HUES48 (cell line): ENCODE results near the gene CSAD.

ENCODE experiments used
- H3K27ac ChIP-seq: one replicate; pipeline ENCODE4 v1.7.0; 2013; ENCODE audit warnings: low read depth, low read length, inconsistent platforms
- H3K27me3 ChIP-seq: 2 replicates; pipeline ENCODE4 v1.6.1; 2013; ENCODE audit warnings: mild to moderate bottlenecking, low read length; ENCODE audit not compliant: control insufficient read depth, insufficient read depth
- H3K36me3 ChIP-seq: 2 replicates; pipeline ENCODE4 v1.6.1; 2013; ENCODE audit warnings: low read length; ENCODE audit not compliant: control insufficient read depth, insufficient read depth
- H3K4me1 ChIP-seq: 2 replicates; pipeline ENCODE4 v1.6.1; 2013; ENCODE audit warnings: mild to moderate bottlenecking, low read length; ENCODE audit not compliant: control insufficient read depth, insufficient read depth
- H3K4me3 ChIP-seq: 2 replicates; pipeline ENCODE4 v1.5.1; 2013; ENCODE audit warnings: mild to moderate bottlenecking, low read depth, low read length
- H3K9ac ChIP-seq: 2 replicates; pipeline ENCODE4 v1.6.1; 2013; ENCODE audit warnings: mild to moderate bottlenecking, low read depth, low read length, moderate library complexity
- H3K9me3 ChIP-seq: 2 replicates; pipeline ENCODE4 v1.6.1; 2013; ENCODE audit warnings: low read length; ENCODE audit not compliant: control insufficient read depth, insufficient read depth

The CSAD gene

DNA sequence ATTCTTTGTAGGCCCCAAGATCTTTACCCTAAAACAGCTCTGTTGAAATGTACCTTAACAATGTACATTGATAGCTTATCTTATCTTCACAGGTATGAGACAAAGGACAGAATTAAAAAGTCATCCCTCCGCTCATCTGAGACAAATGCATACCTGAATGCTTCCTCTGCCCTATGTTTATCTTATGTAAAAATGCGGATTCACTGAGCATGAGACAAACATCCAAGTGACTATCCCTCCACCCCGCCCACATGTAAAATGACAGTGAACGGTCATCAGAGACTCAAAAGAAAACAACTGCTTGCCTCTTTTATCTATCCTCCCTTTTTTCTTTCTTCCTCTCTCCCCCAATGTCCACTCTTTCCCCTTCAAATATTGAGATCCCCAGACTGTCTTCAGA, 37.4 kb downstream of the CSAD start:
- Histone ChIP-seq H3K4me3 (no peak overlapping the region), H3K36me3 (no peaks in the 10 kb centered on the region), H3K27me3 (no peaks in the 10 kb centered on the region), H3K9me3 (peaks cover 9% of the 10 kb centered on the region), H3K9ac (no peak overlapping the region), H3K27ac (no peak overlapping the region), H3K4me1 (no peaks in the 10 kb centered on the region)

- Histone ChIP-seq H3K4me3 (no peak overlapping the region), H3K4me1 (no peaks in the 10 kb centered on the region), H3K27ac (no peak overlapping the region), H3K27me3 (no peaks in the 10 kb centered on the region), H3K9me3 (peaks cover 3% of the 10 kb centered on the region; the same call in 1 of the 2 replicates), H3K9ac (no peak overlapping the region), H3K36me3 (no peaks in the 10 kb centered on the region)
Measured at GRCh38 chr12:53133722-53134121, 47.0 kb downstream of the CSAD start.

DNA sequence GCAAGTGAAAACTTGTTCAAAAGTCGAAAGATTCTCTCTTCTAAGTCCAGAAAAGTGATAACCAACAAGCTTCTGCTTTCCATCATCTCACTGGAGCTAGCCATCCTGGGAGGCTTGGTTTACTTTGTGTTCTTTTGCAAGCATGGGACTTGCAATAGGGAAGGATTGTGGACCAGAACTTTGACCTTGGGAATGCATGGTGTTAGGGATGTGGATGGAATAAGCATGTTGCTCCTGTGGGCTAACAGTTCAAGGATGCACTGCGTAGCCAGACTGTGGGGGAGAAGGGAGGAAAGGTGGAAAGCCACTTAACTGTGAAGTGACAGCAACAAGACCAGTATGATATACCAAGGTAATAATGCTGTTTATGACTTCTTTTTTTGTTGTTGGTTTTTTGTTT, 48.9 kb downstream of the CSAD start:
- Histone ChIP-seq H3K4me3 (no peak overlapping the region), H3K9me3 (no peaks in the 10 kb centered on the region), H3K27me3 (no peaks in the 10 kb centered on the region), H3K27ac (no peak overlapping the region), H3K36me3 (no peaks in the 10 kb centered on the region), H3K4me1 (no peaks in the 10 kb centered on the region), H3K9ac (no peak overlapping the region)

DNA sequence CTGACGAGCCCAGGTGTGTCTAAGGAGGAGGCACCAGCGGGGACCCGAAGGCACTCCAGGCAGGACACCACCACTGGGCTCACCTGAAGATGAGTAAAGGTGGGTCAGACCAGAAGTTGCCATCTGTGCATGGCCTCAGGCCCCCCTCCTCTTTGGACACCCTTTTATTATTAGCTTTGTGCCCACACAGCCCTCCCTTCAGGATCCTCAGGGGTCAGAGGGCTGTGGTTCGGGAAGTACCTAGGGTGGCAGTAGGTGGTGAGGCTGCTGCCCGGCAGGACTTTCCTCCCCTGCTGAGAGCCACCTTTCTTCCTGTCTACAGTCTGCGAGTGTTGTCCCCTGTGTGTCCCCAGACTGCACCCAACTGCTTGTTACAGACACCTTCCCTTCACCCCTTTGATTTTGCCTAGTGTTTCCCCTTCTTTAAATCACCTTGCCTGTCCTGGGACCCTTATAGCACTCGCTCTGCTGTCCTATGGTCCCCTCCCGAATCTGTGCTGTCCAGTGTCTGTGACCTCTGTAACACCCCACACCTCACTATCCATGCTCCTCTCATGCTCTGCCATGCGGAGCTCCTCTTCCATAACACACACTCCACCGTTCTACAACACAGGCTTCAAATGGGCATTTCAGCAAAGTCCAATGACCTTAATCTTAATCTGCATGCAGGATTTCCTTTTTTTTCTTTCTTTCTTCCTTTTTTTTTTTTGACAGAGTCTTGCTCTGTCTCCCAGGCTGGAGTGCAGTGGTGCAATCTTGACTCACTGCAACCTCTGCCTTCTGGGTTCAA, 51.8 kb downstream of the CSAD start:
- H3K36me3 ChIP-seq, result no peaks in the 10 kb centered on the region
- H3K4me1 ChIP-seq, result no peaks in the 10 kb centered on the region
- H3K27ac ChIP-seq, result no peak overlapping the region
- no peak overlapping the region for H3K9ac ChIP-seq
- no peak overlapping the region for H3K4me3 ChIP-seq
- no peaks in the 10 kb centered on the region for H3K27me3 ChIP-seq
- H3K9me3 ChIP-seq, result no peaks in the 10 kb centered on the region

DNA sequence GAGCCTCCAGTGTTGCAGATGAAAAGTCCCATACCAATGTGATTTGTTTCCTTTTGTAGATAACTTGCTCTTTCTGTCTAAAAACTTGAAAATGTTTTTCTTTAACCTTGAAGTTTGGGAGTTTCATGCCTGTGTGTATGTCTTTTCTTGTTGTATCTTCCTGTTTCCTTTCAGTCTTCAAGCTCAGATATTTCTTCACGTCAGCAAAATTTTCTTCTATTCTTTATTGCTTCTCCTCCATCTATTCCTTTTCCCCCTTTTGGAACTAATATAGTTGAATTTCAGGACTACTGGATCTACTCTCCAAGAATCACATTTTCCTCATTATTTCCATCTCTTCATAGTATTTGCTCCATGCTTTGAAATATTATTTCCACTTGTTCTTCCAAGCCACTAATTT, 53.6 kb downstream of the CSAD start:
- no peak overlapping the region for H3K9ac ChIP-seq
- H3K4me1 ChIP-seq, result no peaks in the 10 kb centered on the region
- H3K27ac ChIP-seq, result no peak overlapping the region
- H3K4me3 ChIP-seq, result no peak overlapping the region
- H3K9me3 ChIP-seq, result no peaks in the 10 kb centered on the region
- H3K36me3 ChIP-seq, result no peaks in the 10 kb centered on the region
- H3K27me3 ChIP-seq, result no peaks in the 10 kb centered on the region

DNA sequence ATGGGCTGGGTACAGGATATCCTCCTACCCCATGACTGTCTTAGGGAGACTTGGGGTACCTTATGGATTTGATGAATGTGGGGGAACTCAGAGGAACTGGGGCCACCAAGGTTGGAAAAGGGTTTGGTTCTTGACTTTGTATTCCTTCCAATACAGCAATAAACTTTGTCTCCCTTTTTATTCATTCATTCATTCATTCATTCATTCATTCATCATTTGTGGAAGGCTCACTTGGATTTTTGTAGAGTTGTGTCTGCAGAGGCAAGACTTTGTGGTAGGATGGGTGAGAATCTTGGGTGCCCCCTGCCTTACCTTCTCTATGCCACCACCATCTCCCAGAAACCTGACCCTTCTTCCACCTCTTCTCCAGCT, 56.4 kb downstream of the CSAD start:
- H3K4me1 ChIP-seq, result no peaks in the 10 kb centered on the region
- no peaks in the 10 kb centered on the region for H3K27me3 ChIP-seq
- no peak overlapping the region for H3K9ac ChIP-seq
- no peaks in the 10 kb centered on the region for H3K9me3 ChIP-seq
- no peaks in the 10 kb centered on the region for H3K36me3 ChIP-seq
- no peak overlapping the region for H3K27ac ChIP-seq
- no peak overlapping the region for H3K4me3 ChIP-seq

- Histone ChIP-seq H3K4me3 (no peak overlapping the region), H3K27ac (no peak overlapping the region), H3K4me1 (no peaks in the 10 kb centered on the region), H3K9ac (no peak overlapping the region), H3K9me3 (no peaks in the 10 kb centered on the region), H3K36me3 (no peaks in the 10 kb centered on the region), H3K27me3 (no peaks in the 10 kb centered on the region)
Measured at GRCh38 chr12:53123578-53124351, 57.0 kb downstream of the CSAD start.

GRCh38 chr12:53122961-53123468, 57.7 kb downstream of the CSAD start:
- Histone ChIP-seq H3K27ac (no peak overlapping the region), H3K4me1 (no peaks in the 10 kb centered on the region), H3K4me3 (no peak overlapping the region), H3K9me3 (no peaks in the 10 kb centered on the region), H3K9ac (no peak overlapping the region), H3K36me3 (no peaks in the 10 kb centered on the region), H3K27me3 (no peaks in the 10 kb centered on the region)

GRCh38 chr12:53120685-53121525, 59.8 kb downstream of the CSAD start:
- Histone ChIP-seq H3K9me3 (no peaks in the 10 kb centered on the region), H3K27me3 (no peaks in the 10 kb centered on the region), H3K27ac (no peak overlapping the region), H3K9ac (no peak overlapping the region), H3K36me3 (no peaks in the 10 kb centered on the region), H3K4me3 (no peak overlapping the region), H3K4me1 (no peaks in the 10 kb centered on the region)

GRCh38 chr12:53118751-53119300, 61.9 kb downstream of the CSAD start:
- H3K4me1 ChIP-seq, result no peaks in the 10 kb centered on the region

More at GRCh38 chr12:53118751-53119300, 61.9 kb downstream of the CSAD start:
- no peak overlapping the region for H3K9ac ChIP-seq
- H3K27ac ChIP-seq, result no peak overlapping the region
- no peaks in the 10 kb centered on the region for H3K27me3 ChIP-seq
- H3K9me3 ChIP-seq, result no peaks in the 10 kb centered on the region
- no peaks in the 10 kb centered on the region for H3K36me3 ChIP-seq
- H3K4me3 ChIP-seq, result no peak overlapping the region
